Kidney (tissue), 14 donors: ENCODE results near the gene EBP. TPM values are rescaled to one million over a fixed set of nuclear protein-coding genes. Genes with fewer than 3 reads are reported as not detected.
"Not testable (repeated sequence)": the region's sequence is repeated elsewhere in the genome, so short reads cannot be mapped to it uniquely, and the experiment has no call there.

Experiments
- DNase-seq, 5 donors: peaks; one replicate each; pipeline ENCODE4 v3.0.0-alpha.2; 2013 to 2020
- FAIRE-seq: peaks from 2 replicates; lab custom pipeline; 2012; peaks lifted over from hg19 to GRCh38; lab: Jason Lieb, UNC
- H3K27ac ChIP-seq, 2 donors: one replicate each; pipeline ENCODE4 v1.7.0; 2013; ENCODE audit warnings: low read depth in 2 of 2, low read length in 2 of 2, inconsistent platforms in 1 of 2
- H3K27me3 ChIP-seq: one replicate; pipeline ENCODE4 v1.7.1; 2013; ENCODE audit warnings: low read length, inconsistent platforms; ENCODE audit not compliant: control insufficient read depth, insufficient read depth
- H3K36me3 ChIP-seq, 3 donors: one replicate each; pipeline versions ENCODE4 v1.7.0 to v1.7.1; 2013; ENCODE audit warnings: low read length in 3 of 3, control low read depth in 1 of 3, inconsistent platforms in 1 of 3; ENCODE audit not compliant: insufficient read depth in 3 of 3, control insufficient read depth in 2 of 3
- H3K4me1 ChIP-seq, 3 donors: one replicate each; pipeline versions ENCODE4 v1.7.0 to v1.7.1; 2013; ENCODE audit warnings: low read length in 3 of 3, inconsistent platforms in 1 of 3, low read depth in 1 of 3; ENCODE audit not compliant: control insufficient read depth in 2 of 3, insufficient read depth in 2 of 3
- H3K4me3 ChIP-seq, 3 donors: one replicate each; pipeline versions ENCODE4 v1.7.0 to v1.8.1; 2013; ENCODE audit warnings: low read length in 3 of 3, control low read depth in 1 of 3, inconsistent platforms in 1 of 3
- H3K9ac ChIP-seq, 3 donors: one replicate each; pipeline versions ENCODE4 v1.7.0 to v1.7.1; 2013; ENCODE audit warnings: low read length in 3 of 3, control low read depth in 1 of 3, inconsistent platforms in 1 of 3
- H3K9me3 ChIP-seq, 3 donors: one replicate each; pipeline versions ENCODE4 v1.7.0 to v1.7.1; 2013; ENCODE audit warnings: low read length in 3 of 3, control low read depth in 1 of 3, inconsistent platforms in 1 of 3; ENCODE audit not compliant: control insufficient read depth in 2 of 3, insufficient read depth in 1 of 3
- intact Hi-C: fragments of 100-400 bp; cut with DNase I; formaldehyde crosslinking; loops from one replicate; pipeline ENCODE4 v1.11.1; 2022
- polyA plus RNA-seq: library from polyadenylated mRNA; stranded (reverse); fragments of 350-450 nt; fragmentation: Illumina TruSeq; extraction: RNeasy Lipid Tissue Mini Kit (QIAGEN cat#74804); gene quantifications from one replicate; pipeline ENCODE4 v1.2.3, GENCODE V29; 2014; ENCODE audit warnings: low read depth, low replicate concordance; ENCODE audit not compliant: insufficient read depth
- total RNA-seq: library from RNA; stranded (reverse); fragmentation: NEBNext Ultra II Directional; extraction: Animal tissue kit (Norgen Biotek cat#: 25700); gene quantifications from one replicate; pipeline ENCODE4 v1.2.1, GENCODE V29; 2021
- TF ChIP-seq, protein P1 (sequence below): IDR thresholded peaks from 3 replicates; pipeline ENCODE4 v1.5.1; 2012; ENCODE audit warnings: mild to moderate bottlenecking, moderate library complexity, borderline replicate concordance; ENCODE audit not compliant: insufficient read depth; ENCODE audit errors: extremely low read depth
- donor health status: control.
- donor health status: control.
- donor health status: control.
- donor health status: control.
- donor health status: control.
- donor health status: DM: yes; HTN: yes; CAD: no.
- donor health status: Normal renal cell carcinoma (clear cell type).

EBP gene
- total and polyA plus RNA-seq, 2 donors from 2014 or later: 33.8 to 164 TPM

DNA sequence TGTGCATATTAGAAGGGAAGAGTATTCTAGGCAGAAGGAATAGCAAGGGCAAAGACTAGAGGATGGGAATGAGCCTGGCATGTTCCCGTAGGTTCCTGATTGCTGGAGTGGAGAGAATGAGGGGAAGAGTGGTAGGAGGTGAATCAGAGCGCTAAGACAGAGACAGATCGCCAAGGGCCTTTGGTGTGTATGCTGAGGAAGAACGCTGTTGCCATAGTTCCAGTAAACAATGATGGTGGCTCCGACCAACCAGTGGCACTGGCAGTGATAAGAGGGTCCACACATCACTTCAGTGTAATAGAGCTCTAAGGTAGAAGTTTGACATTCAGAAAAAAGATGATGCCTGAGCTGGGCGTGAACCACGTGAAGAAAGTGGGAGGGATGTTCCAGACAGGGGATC, 18.9 kb downstream of the EBP start:
- H3K4me3 ChIP-seq: peak overlapping the region in 2 of 3 donors; percentile 62 to 76

DNA sequence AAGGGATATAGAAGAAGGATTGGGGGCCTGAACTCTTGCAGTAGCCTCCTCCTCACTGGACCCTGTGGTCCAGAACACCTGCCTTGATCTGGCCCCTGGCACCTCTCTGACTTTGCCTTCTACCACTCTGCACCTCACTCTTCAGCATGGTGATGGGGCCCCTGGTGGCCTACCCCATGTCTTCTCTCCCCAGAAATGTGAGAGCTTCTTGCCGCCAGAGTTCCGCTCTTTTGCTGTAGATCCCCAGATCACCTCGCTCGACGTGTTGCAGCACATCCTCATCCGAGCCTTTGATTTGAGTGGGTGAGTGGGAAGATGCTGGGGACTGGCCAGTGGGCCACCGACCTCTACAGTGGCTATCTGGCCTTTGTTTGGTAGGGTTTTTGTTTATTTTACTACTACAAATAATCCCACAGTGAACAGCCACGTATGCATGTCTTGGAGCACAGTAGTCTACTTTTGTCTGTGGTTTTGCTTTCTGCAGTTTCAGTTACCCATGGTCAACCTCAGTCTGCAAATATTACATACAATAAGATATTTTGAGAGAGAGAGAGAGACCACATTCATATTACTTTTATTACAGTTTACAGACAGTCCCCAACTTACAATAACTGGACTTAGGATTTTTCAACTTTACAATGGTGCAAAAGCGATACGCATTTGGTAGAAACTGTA, 19.7 kb downstream of the EBP start:
- TF ChIP-seq, protein P1, sequence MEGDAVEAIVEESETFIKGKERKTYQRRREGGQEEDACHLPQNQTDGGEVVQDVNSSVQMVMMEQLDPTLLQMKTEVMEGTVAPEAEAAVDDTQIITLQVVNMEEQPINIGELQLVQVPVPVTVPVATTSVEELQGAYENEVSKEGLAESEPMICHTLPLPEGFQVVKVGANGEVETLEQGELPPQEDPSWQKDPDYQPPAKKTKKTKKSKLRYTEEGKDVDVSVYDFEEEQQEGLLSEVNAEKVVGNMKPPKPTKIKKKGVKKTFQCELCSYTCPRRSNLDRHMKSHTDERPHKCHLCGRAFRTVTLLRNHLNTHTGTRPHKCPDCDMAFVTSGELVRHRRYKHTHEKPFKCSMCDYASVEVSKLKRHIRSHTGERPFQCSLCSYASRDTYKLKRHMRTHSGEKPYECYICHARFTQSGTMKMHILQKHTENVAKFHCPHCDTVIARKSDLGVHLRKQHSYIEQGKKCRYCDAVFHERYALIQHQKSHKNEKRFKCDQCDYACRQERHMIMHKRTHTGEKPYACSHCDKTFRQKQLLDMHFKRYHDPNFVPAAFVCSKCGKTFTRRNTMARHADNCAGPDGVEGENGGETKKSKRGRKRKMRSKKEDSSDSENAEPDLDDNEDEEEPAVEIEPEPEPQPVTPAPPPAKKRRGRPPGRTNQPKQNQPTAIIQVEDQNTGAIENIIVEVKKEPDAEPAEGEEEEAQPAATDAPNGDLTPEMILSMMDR: no peak
- Histone ChIP-seq H3K36me3 (no peaks in the 10 kb centered on the region), H3K4me1 (peaks cover 2 to 6% (median 5%) of the 10 kb centered on the region in 3 donors), H3K27ac (no peak overlapping the region), H3K9ac (no peak overlapping the region), H3K27me3 (no peaks in the 10 kb centered on the region), H3K9me3 (no peaks in the 10 kb centered on the region), H3K4me3 (no peak overlapping the region)
- FAIRE-seq (no peak), DNase-seq (no peak)
- intact Hi-C loops: no loop called here

More for the DNA sequence above, 18.9 kb downstream of the EBP start:
- DNase-seq: no peak
- H3K9ac ChIP-seq: peak overlapping the region in 1 of 3 donors; percentile 55
- H3K4me1 ChIP-seq: peaks cover 2 to 6% (median 5%) of the 10 kb centered on the region in 3 donors
- TF ChIP-seq, protein P1: no peak
- H3K36me3 ChIP-seq: no peaks in the 10 kb centered on the region
- H3K27ac ChIP-seq: no peak overlapping the region
- no peaks in the 10 kb centered on the region for H3K9me3 ChIP-seq
- intact Hi-C loops: no loop called here
- H3K27me3 ChIP-seq: no peaks in the 10 kb centered on the region
- FAIRE-seq: no peak

DNA sequence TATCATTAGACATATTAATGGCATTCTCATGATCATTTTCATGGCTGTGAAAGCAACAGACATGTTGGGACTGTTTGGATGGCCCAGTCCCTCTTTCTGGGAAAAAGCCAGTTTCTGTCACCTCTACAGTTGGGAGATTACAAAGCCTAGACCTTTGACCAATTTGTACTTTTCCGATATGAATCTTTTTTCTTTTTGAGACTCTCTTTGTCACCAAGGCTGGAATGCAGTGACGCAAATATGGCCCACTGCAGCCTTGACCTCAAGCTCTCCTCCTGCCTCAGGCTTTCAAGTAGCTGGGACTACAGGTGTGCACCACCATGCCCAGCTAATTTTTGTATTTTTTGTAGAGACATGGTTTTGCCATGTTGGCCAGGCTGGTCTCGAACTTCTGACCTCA, 27.3 kb downstream of the EBP start:
- TF ChIP-seq, protein P1: no peak
- Histone ChIP-seq H3K4me1 (no peaks in the 10 kb centered on the region), H3K9me3 (no peaks in the 10 kb centered on the region), H3K27ac (no peak overlapping the region), H3K9ac (no peak overlapping the region), H3K27me3 (no peaks in the 10 kb centered on the region), H3K4me3 (no peak overlapping the region), H3K36me3 (no peaks in the 10 kb centered on the region)
- FAIRE-seq (no peak), DNase-seq (no peak)
- intact Hi-C loops: no loop called here

DNA sequence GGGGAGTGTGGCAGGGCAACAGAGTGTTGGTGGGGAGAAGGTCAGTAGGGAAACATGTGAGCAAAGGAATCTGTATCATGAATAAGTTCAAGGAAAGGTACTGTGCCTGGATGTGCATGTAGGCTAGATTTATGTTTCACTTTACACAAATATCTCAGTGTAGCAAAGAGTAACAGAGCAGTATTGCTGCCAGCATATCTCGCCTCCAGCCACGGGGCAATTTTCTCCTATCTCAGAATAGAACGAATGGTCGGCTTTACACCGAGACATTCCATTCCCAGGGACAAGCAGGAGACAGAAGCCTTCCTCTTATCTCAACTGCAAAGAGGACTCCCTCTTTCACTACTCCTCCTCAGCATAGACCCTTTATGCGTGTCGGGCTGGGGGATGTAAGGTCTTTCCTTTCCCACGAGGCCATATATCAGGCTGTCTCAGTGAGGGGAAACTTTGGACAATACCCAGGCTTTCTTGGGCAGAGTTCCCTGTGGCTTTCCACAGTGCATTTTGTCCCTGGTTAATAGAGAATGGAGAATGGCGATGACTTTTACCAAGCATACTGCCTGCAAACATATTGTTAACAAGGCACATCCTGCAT, 34.2 kb downstream of the EBP start:
- intact Hi-C loops, FAIRE-seq, DNase-seq, H3K4me3 ChIP-seq, H3K9me3 ChIP-seq, H3K27ac ChIP-seq, H3K36me3 ChIP-seq, H3K9ac ChIP-seq, H3K4me1 ChIP-seq, H3K27me3 ChIP-seq: not testable (repeated sequence)
